GM19099 (cell line): Measurements from ENCODE around the gene ARHGAP42.

Experiments used
- POLR2A ChIP-seq: IDR thresholded peaks from 3 replicates; pipeline ENCODE4 v1.6.1; 2011; ENCODE audit warnings: low read depth; ENCODE audit not compliant: insufficient read length; ENCODE audit errors: extremely low read depth

ARHGAP42 gene

GRCh38 chr11:100816823-100817222 lies 129.7 kb downstream of the ARHGAP42 start:
- no peak for TF ChIP-seq POLR2A

GRCh38 chr11:100817620-100818019 lies 130.5 kb downstream of the ARHGAP42 start:
- no peak for TF ChIP-seq POLR2A

GRCh38 chr11:100820621-100821020 lies 133.5 kb downstream of the ARHGAP42 start:
- TF ChIP-seq POLR2A: no peak

GRCh38 chr11:100821198-100821597 lies 134.1 kb downstream of the ARHGAP42 start:
- TF ChIP-seq POLR2A: no peak

- no peak for TF ChIP-seq POLR2A
Observed at GRCh38 chr11:100823360-100823759, 136.3 kb downstream of the ARHGAP42 start.

GRCh38 chr11:100824041-100824809 lies 137.1 kb downstream of the ARHGAP42 start:
- no peak for TF ChIP-seq POLR2A

- TF ChIP-seq POLR2A: no peak
Observed at GRCh38 chr11:100825626-100826025, 138.5 kb downstream of the ARHGAP42 start.

- no peak for TF ChIP-seq POLR2A
Observed at GRCh38 chr11:100827934-100828661, 141.0 kb downstream of the ARHGAP42 start.

- TF ChIP-seq POLR2A: no peak
Observed at GRCh38 chr11:100830274-100830673, 143.2 kb downstream of the ARHGAP42 start.

- no peak for TF ChIP-seq POLR2A
Observed at GRCh38 chr11:100830978-100831732, 144.1 kb downstream of the ARHGAP42 start.

GRCh38 chr11:100831929-100832494 lies 144.9 kb downstream of the ARHGAP42 start:
- no peak for TF ChIP-seq POLR2A

- no peak for TF ChIP-seq POLR2A
Observed at GRCh38 chr11:100832829-100833228, 145.7 kb downstream of the ARHGAP42 start.

GRCh38 chr11:100833276-100833675 lies 146.2 kb downstream of the ARHGAP42 start:
- no peak for TF ChIP-seq POLR2A

- no peak for TF ChIP-seq POLR2A
Observed at GRCh38 chr11:100835854-100836253, 148.8 kb downstream of the ARHGAP42 start.

GRCh38 chr11:100837311-100837710 lies 150.2 kb downstream of the ARHGAP42 start:
- no peak for TF ChIP-seq POLR2A

GRCh38 chr11:100841711-100842407 lies 154.8 kb downstream of the ARHGAP42 start:
- TF ChIP-seq POLR2A: no peak
